A549 (cell line): ENCODE measurements around the gene CDC14A. TPM values are rescaled to one million over a fixed set of nuclear protein-coding genes. Genes with fewer than 3 reads are reported as not detected.

Experiments
- ATAC-seq, 2 experiments: fragments of 200-7000 bp in 1 of 2; fragments of >200 bp in 1 of 2; cut with Nextera tagmentation in 1 of 2; cut with Tn5 transposase in 1 of 2; 3 replicates each; pipeline versions ENCODE4 v1.8.0 to v1.9.1; 2018 to 2020; ENCODE audit warnings: mild to moderate bottlenecking in 1 of 2, moderate library complexity in 1 of 2
- CTCF ChIA-PET: fragments of 300-600 bp; sonication (Branson Sonifier 250); formaldehyde crosslinking; extraction: SDS; loops from one replicate; lab custom pipeline; 2021; ENCODE audit warnings: antibody characterized with exemption, inconsistent platforms; lab: Yijun Ruan, JAX
- POLR2A ChIA-PET: fragments of 350-600 bp; formaldehyde crosslinking; extraction: SDS; loops from one replicate; lab custom pipeline; 2021; ENCODE audit warnings: antibody characterized with exemption, inconsistent platforms; lab: Yijun Ruan, JAX
- DNase-seq, 2 experiments: peaks; one replicate each; pipeline versions ENCODE4 v3.0.0 to v3.0.0-alpha.2; 2011 to 2016; ENCODE audit warnings: low read depth in 1 of 2, low spot score in 1 of 2
- FAIRE-seq: peaks from 2 replicates; lab custom pipeline; 2011; peaks lifted over from hg19 to GRCh38; lab: Jason Lieb, UNC
- H3K27ac ChIP-seq, 2 experiments: fragments of >200 bp; sonication (Bioruptor Twin); formaldehyde crosslinking; 3 replicates each; pipeline ENCODE4 v1.5.1; 2016 to 2017
- H3K4me1 ChIP-seq: fragments of >200 bp; sonication (Bioruptor Twin); formaldehyde crosslinking; 3 replicates; pipeline ENCODE4 v1.6.1; 2016
- H3K4me2 ChIP-seq: fragments of >200 bp; sonication (Bioruptor Twin); formaldehyde crosslinking; 3 replicates; pipeline ENCODE4 v1.6.1; 2016
- H3K4me3 ChIP-seq: fragments of >200 bp; sonication (Bioruptor Twin); formaldehyde crosslinking; 3 replicates; pipeline ENCODE4 v1.5.1; 2016
- H3K9me3 ChIP-seq: fragments of >200 bp; sonication (Bioruptor Twin); formaldehyde crosslinking; 3 replicates; pipeline ENCODE4 v1.6.1; 2016
- BCL3 ChIP-seq: fragments of >200 bp; sonication (Bioruptor Twin); formaldehyde crosslinking; IDR thresholded peaks from 3 replicates; pipeline ENCODE4 v1.6.1; 2016
- CHD2 ChIP-seq: fragments of 150-350 bp; IDR thresholded peaks from 2 replicates; pipeline ENCODE4 v1.6.1; 2014; ENCODE audit warnings: low read length; ENCODE audit not compliant: partially characterized antibody
- CHD4 ChIP-seq: fragments of 200-600 bp; sonication (generic); IDR thresholded peaks from 2 replicates; pipeline ENCODE4 v1.6.1; 2016; ENCODE audit warnings: antibody characterized with exemption, mild to moderate bottlenecking, borderline replicate concordance
- CTCF ChIP-seq: fragments of >200 bp; sonication (Bioruptor Twin); formaldehyde crosslinking; IDR thresholded peaks from 3 replicates; pipeline ENCODE4 v1.5.1; 2016
- EHF ChIP-seq: fragments of 250-450 bp; sonication (Bioruptor Pico); IDR thresholded peaks from 2 replicates; pipeline ENCODE4 v1.5.0; 2020; ENCODE audit warnings: mild to moderate bottlenecking
- ESRRA ChIP-seq: fragments of 150-350 bp; IDR thresholded peaks from 2 replicates; pipeline ENCODE4 v1.6.1; 2014; ENCODE audit warnings: mild to moderate bottlenecking, low read length, borderline replicate concordance
- HOXA7 ChIP-seq: fragments of 250-450 bp; sonication (Bioruptor Pico); IDR thresholded peaks from 2 replicates; pipeline ENCODE4 v1.5.0; 2020; ENCODE audit warnings: mild to moderate bottlenecking, moderate library complexity
- KDM5A ChIP-seq: fragments of 200-600 bp; sonication (generic); IDR thresholded peaks from 2 replicates; pipeline ENCODE4 v1.6.1; 2016; ENCODE audit warnings: antibody characterized with exemption, mild to moderate bottlenecking
- MAX ChIP-seq: IDR thresholded peaks from 2 replicates; pipeline ENCODE4 v1.6.1; 2012
- PBX3 ChIP-seq: IDR thresholded peaks from 2 replicates; pipeline ENCODE4 v1.6.1; 2012
- POLR2A ChIP-seq: IDR thresholded peaks from 2 replicates; pipeline ENCODE4 v1.6.1; 2012; ENCODE audit warnings: mild to moderate bottlenecking, low read length
- RAD21 ChIP-seq, 2 experiments: fragments of >200 bp in 1 of 2; sonication (Bioruptor Twin) in 1 of 2; formaldehyde crosslinking in 1 of 2; IDR thresholded peaks in 1 of 2; conservative IDR thresholded peaks in 1 of 2; 2 replicates in 1 of 2; 3 replicates in 1 of 2; pipeline ENCODE4 v1.6.1; 2012 to 2018; ENCODE audit warnings: inconsistent platforms in 1 of 2
- REST ChIP-seq: fragments of 200-600 bp; sonication (generic); IDR thresholded peaks from 2 replicates; pipeline ENCODE4 v1.6.1; 2016; ENCODE audit warnings: antibody characterized with exemption, mild to moderate bottlenecking, moderate library complexity
- TP53 ChIP-seq: fragments of 250-450 bp; sonication (Bioruptor Pico); IDR thresholded peaks from 2 replicates; pipeline ENCODE4 v1.5.0; 2021; ENCODE audit warnings: mild to moderate bottlenecking, moderate library complexity
- ZNF302 ChIP-seq: fragments of 250-450 bp; sonication (Bioruptor Pico); IDR thresholded peaks from 2 replicates; pipeline ENCODE4 v1.9.0; 2021; ENCODE audit warnings: inconsistent platforms, mild to moderate bottlenecking, moderate library complexity
- WGBS: methylation state at CpG from one replicate; pipeline ENCODE4 v1.1.6; 2017; ENCODE audit errors: missing lambda C conversion rate; 5-methylcytosine and 5-hydroxymethylcytosine counted together
- polyA plus RNA-seq, 4 experiments: library from polyadenylated mRNA; depleted of rRNA in 3 of 4; stranded (reverse); fragments of >200 nt; fragmentation: RNase III in 1 of 4; extraction: RNeasy Plus Mini Kit Qiagen cat#74134 plus additional on column Dnase treatment in 1 of 4; gene quantifications; 2 replicates in 3 of 4; 3 replicates in 1 of 4; pipeline ENCODE4 v1.2.3, GENCODE V29; 2011 to 2017

Gene CDC14A
- polyA plus RNA-seq, 2 of the 4 experiments (the other 2 are of a cell fraction), result 1.6 to 4.1 TPM

GRCh38 chr1:100440075-100440809 lies 87.9 kb downstream of the CDC14A start:
- no peak overlapping the region for H3K4me2 ChIP-seq
- H3K4me1 ChIP-seq, result no peaks in the 10 kb centered on the region
- no peaks in the 10 kb centered on the region for H3K9me3 ChIP-seq
- FAIRE-seq, result no peak
- no peak for TF ChIP-seq POLR2A
- TF ChIP-seq TP53 (CRISPR knock-in tag), result no peak
- no peak for TF ChIP-seq ZNF302 (CRISPR knock-in tag)
- TF ChIP-seq CHD4, result no peak
- TF ChIP-seq PBX3, result no peak
- no peak for TF ChIP-seq HOXA7 (CRISPR knock-in tag)
- TF ChIP-seq CTCF, result no peak
- no peak for TF ChIP-seq KDM5A
- TF ChIP-seq RAD21 (conservative IDR thresholded peaks at IDR 0.05 in 1 of 2, IDR thresholded peaks at IDR 0.05 in 1 of 2), result no peak
- TF ChIP-seq BCL3, result no peak
- ATAC-seq, result no peak
- POLR2A ChIA-PET, result no interaction called here
- no peak overlapping the region for H3K27ac ChIP-seq
- WGBS, result 70% methylated on average over 4 of the region's 4 CpGs
- H3K4me3 ChIP-seq, result no peak overlapping the region
- no peak for DNase-seq
- CTCF ChIA-PET, result no interaction called here

GRCh38 chr1:100441146-100441545 lies 88.8 kb downstream of the CDC14A start:
- no peak for ATAC-seq
- TF ChIP-seq EHF (CRISPR knock-in tag) (no peak), ESRRA (no peak), MAX (no peak), REST (no peak)
- FAIRE-seq, result no peak
- POLR2A ChIA-PET, result no interaction called here
- Histone ChIP-seq H3K4me2 (no peak overlapping the region), H3K27ac (no peak overlapping the region), H3K9me3 (no peaks in the 10 kb centered on the region), H3K4me3 (no peak overlapping the region), H3K4me1 (no peaks in the 10 kb centered on the region)
- no peak for DNase-seq
- WGBS, result 86% methylated on average over 2 of the region's 2 CpGs
- CTCF ChIA-PET, result no interaction called here

- no peaks in the 10 kb centered on the region for H3K9me3 ChIP-seq
- 73% methylated on average over 1 of the region's 1 CpG for WGBS
- H3K4me3 ChIP-seq, result no peak overlapping the region
- no peak for DNase-seq
- H3K4me1 ChIP-seq, result no peaks in the 10 kb centered on the region
- no peak for ATAC-seq
- POLR2A ChIA-PET, result no interaction called here
- TF ChIP-seq POLR2A (no peak), CHD2 (no peak)
- TF ChIP-seq, all 56 proteins: peak for 0
- CTCF ChIA-PET, result interaction anchor here (0.6 kb wide), 1 partner anchor 22 kb away, joined by 4 read pairs; no protein-coding TSS in a partner anchor
- no peak overlapping the region for H3K27ac ChIP-seq
- H3K4me2 ChIP-seq, result no peak overlapping the region
- FAIRE-seq, result no peak
These were observed 89.3 kb downstream of the CDC14A start for GRCh38 chr1:100441651-100442050.
